Kidney epithelial cell (primary cell): ENCODE results near the gene RELB. TPM values are rescaled to one million over a fixed set of nuclear protein-coding genes. Genes with fewer than 3 reads are reported as not detected.

Source experiments
- DNase-seq: peaks from one replicate; pipeline ENCODE4 v3.0.0-alpha.2; 2010; ENCODE audit warnings: low read depth
- H3K27me3 ChIP-seq: 2 replicates; pipeline ENCODE4 v1.6.0; 2011; ENCODE audit warnings: low read length; ENCODE audit not compliant: control insufficient read depth, insufficient read depth
- H3K36me3 ChIP-seq: 2 replicates; pipeline ENCODE4 v1.5.1; 2011; ENCODE audit warnings: low read length; ENCODE audit not compliant: control insufficient read depth, insufficient read depth
- H3K4me3 ChIP-seq: 2 replicates; pipeline ENCODE4 v1.5.1; 2011; ENCODE audit warnings: low read depth, mild to moderate bottlenecking, control low read depth, low read length
- total RNA-seq: library from RNA; depleted of rRNA; stranded (reverse); fragments of >200 nt; gene quantifications from 2 replicates; pipeline ENCODE4 v1.2.3, GENCODE V29; 2015
- TF ChIP-seq, protein P1 (sequence below): IDR thresholded peaks from 2 replicates; pipeline ENCODE4 v1.5.1; 2011; ENCODE audit warnings: mild to moderate bottlenecking, moderate library complexity, low read length, control low read depth, inconsistent platforms; ENCODE audit not compliant: insufficient read depth, poor library complexity, severe bottlenecking

Gene RELB, protein sequence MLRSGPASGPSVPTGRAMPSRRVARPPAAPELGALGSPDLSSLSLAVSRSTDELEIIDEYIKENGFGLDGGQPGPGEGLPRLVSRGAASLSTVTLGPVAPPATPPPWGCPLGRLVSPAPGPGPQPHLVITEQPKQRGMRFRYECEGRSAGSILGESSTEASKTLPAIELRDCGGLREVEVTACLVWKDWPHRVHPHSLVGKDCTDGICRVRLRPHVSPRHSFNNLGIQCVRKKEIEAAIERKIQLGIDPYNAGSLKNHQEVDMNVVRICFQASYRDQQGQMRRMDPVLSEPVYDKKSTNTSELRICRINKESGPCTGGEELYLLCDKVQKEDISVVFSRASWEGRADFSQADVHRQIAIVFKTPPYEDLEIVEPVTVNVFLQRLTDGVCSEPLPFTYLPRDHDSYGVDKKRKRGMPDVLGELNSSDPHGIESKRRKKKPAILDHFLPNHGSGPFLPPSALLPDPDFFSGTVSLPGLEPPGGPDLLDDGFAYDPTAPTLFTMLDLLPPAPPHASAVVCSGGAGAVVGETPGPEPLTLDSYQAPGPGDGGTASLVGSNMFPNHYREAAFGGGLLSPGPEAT
- total RNA-seq = 60.0 and 76.7 TPM in 2 replicates

DNA sequence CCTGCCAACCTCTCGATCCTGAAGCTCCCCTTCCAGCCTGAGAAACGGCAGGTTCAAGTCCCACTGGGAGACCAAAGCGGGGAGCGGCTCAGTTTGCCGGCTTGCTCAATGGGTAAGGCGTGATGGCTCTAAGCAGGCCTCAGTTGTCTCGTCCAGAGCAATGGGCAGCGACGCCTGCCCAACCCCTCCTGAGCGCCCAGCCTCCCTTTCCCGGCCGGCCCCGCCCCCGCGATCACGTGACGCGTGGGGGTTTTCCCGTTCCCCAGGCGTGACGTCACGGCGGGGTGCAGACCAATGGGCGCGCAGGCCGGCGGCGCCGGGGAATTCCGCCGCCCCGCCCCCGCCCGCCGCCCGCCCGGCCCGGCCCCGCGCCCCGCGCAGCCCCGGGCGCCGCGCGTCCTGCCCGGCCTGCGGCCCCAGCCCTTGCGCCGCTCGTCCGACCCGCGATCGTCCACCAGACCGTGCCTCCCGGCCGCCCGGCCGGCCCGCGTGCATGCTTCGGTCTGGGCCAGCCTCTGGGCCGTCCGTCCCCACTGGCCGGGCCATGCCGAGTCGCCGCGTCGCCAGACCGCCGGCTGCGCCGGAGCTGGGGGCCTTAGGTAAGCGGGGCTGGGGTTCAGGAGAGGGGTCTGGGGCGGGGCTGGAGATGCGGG lies at the start of gene RELB:
RELB (plus strand) TSS at position 378 of the 653 bp plus-strand sequence; CDS start at position 494, 116 bp downstream.
- TF ChIP-seq, protein P1, sequence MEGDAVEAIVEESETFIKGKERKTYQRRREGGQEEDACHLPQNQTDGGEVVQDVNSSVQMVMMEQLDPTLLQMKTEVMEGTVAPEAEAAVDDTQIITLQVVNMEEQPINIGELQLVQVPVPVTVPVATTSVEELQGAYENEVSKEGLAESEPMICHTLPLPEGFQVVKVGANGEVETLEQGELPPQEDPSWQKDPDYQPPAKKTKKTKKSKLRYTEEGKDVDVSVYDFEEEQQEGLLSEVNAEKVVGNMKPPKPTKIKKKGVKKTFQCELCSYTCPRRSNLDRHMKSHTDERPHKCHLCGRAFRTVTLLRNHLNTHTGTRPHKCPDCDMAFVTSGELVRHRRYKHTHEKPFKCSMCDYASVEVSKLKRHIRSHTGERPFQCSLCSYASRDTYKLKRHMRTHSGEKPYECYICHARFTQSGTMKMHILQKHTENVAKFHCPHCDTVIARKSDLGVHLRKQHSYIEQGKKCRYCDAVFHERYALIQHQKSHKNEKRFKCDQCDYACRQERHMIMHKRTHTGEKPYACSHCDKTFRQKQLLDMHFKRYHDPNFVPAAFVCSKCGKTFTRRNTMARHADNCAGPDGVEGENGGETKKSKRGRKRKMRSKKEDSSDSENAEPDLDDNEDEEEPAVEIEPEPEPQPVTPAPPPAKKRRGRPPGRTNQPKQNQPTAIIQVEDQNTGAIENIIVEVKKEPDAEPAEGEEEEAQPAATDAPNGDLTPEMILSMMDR = no peak

DNA sequence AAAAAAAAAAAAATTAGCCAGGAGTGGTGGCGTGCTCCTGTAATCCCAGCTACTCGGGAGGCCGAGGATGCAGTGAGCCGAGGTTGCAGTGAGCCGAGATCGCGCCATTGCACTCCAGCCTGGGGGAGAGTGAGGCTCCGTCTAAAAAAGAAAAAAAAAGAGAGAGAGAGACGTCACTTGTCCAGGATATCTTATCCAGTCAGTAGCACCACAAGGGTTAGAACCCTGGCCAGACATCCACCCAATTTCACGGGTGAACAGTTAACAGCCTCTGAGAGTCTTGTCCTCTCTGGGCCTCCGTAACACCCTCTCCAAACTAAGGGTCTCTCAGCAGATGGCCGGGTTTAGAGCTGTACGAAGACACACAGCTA lies 47.0 kb upstream of the RELB start:
- Histone ChIP-seq H3K27me3 (no peaks in the 10 kb centered on the region), H3K36me3 (no peaks in the 10 kb centered on the region), H3K4me3 (peak overlapping the region; percentile 79)
- no peak for DNase-seq
- TF ChIP-seq, protein P1 = no peak

More for the DNA sequence above, at the start of gene RELB:
- H3K4me3 ChIP-seq = peak within 1 kb of the TSS; percentile 88
- H3K27me3 ChIP-seq = no peaks in the 10 kb centered on the region
- DNase-seq = peak; percentile 44
- H3K36me3 ChIP-seq = peaks cover 1% of the 10 kb centered on the region

DNA sequence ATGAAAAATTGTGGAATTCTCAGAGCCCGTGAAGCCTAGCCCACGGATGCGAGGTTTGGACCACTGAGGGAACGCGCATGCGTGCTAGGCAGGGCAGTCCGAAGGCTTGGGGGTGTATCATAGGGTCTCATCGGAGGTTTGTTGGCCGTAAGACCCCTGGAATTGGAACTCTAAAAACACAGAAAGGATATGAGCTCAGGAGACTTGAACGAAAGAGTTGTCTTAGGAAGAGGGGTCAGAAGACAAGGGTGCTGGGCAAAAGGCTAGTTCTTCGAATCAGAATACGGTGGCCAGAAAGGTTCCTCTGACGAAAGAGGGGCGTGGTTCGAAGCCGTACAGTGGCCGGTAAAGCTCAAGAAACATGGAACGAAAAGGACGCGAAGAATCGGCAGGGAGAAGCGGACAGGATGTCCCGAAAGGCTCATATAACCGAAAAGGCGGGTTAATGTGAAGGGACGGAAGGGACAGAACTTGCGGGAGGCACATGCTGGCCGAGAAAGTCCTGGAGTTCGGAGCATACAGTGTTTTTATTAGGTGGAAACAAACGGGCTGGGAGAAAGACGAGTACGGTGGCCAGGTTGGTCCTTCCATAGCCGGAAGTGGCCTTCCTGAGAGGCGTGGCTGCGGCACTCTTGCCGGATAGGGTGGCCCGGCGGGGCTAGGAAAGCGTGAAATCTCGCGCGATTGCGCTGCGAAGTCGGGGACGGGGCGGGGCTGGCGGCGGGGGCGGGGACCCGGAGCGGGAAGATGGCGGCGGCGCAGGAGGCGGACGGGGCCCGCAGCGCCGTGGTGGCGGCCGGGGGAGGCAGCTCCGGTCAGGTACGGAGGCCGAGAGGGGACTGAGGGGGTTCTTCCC lies 46.4 kb upstream of the RELB start, which contains the start of gene CLPTM1:
CLPTM1 (plus strand) TSS at position 732 of the 856 bp plus-strand sequence; CDS start at position 748, 16 bp downstream.
- no peaks in the 10 kb centered on the region for H3K36me3 ChIP-seq
- peak; percentile 82 for DNase-seq
- H3K4me3 ChIP-seq = peak within 1 kb of the TSS; percentile 94
- TF ChIP-seq, protein P1 = no peak
- no peaks in the 10 kb centered on the region for H3K27me3 ChIP-seq

DNA sequence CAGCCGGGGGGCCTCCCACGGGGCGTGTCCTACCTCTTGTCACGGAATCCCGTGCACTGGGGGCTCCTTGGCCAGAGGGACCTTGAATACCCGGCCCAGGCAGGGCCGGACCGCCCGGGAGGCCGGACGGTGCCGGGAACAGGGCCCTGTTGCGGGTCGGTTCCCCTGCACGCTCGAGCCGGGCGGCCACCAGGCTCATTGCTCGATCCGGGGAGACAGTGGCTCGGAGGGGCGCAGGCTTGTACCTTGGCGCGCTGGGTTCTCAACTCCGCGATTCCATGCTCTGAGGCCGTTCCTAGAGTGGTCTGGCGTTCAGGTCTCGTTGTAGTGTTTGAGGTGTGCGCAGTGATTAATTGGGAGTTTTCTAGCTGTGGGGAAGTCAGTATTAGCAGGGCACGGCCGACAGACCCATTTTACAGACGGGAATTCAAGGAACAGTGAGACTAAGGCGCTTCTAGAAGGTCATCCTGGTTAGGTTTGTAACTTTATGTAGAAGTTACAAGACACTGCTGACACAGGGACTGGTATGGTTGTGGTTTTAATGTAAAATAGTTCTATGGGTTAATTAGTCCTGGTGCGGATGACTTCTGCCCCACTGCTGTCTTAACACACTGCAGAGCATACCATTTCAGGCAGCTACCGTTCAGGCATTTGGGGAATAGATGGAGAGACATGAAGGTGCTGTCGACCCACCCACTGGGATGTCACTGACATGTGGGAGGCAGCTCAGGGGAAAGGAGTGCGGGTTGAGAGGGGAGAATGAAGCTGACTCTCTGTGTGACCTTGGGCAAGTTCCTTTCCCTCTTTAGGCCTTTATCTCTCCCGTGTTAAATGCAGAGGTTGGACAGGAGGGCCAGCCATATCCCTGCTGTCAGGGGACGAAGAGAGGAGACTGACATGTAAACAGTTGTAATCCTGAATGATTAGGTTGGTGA lies 45.5 kb upstream of the RELB start:
- H3K4me3 ChIP-seq = peak overlapping the region; percentile 94
- no peak for DNase-seq
- H3K27me3 ChIP-seq = no peaks in the 10 kb centered on the region
- H3K36me3 ChIP-seq = no peaks in the 10 kb centered on the region
- TF ChIP-seq, protein P1 = no peak

DNA sequence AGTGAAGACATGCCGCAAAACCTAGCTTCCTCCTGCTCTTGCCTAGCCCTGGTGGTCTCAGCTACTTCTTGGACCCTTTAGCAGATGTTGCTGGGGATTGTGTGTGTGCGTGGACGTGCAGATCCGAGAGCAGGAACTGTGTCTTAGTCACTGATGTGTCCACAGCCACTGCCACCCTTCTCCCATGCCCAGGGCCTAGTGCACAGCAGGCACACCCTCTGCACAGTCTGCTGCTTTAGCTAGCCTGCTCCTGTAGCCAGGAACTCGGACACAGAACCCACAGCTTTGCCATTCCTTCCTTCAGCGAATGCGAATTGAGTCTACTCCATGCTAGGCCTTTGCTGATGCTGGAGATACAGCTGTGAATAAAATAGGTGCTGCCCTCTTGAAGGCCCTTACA lies 43.7 kb upstream of the RELB start:
- TF ChIP-seq, protein P1 = no peak
- no peaks in the 10 kb centered on the region for H3K27me3 ChIP-seq
- no peaks in the 10 kb centered on the region for H3K36me3 ChIP-seq
- no peak for DNase-seq
- no peak overlapping the region for H3K4me3 ChIP-seq
